Measurements from ENCODE around the gene SRD5A1. TPM values are rescaled to one million over a fixed set of nuclear protein-coding genes. Genes with fewer than 3 reads are reported as not detected.

Gene SRD5A1
- total RNA-seq, 1 experiment from 2014 or later, result 39.6 TPM

- H3K4me1 ChIP-seq (ENCODE audit: insufficient read depth, low read length), result peaks cover 34% of the 10 kb centered on the region
- H3K79me2 ChIP-seq (ENCODE audit: low read length), result no peaks in the 10 kb centered on the region
- TF ChIP-seq EZH2 (IDR thresholded peaks at IDR 0.05; ENCODE audit: low read length, unreplicated experiment) (no peak), EZH2phosphoT487 (IDR thresholded peaks at IDR 0.05; ENCODE audit: borderline replicate concordance, low read length) (no peak), CTCF (conservative IDR thresholded peaks at IDR 0.05; ENCODE audit: low read depth, low read length) (no peak)
- no TSS peak for BruUV-seq (replicated peaks)
- peaks cover 18% of the 10 kb centered on the region for H3K27me3 ChIP-seq (ENCODE audit: low read length)
- no peaks in the 10 kb centered on the region for H3F3A ChIP-seq (ENCODE audit: low read length, unreplicated experiment)
- intact Hi-C loops (cut with micrococcal nuclease), result no loop called here
- H4K20me1 ChIP-seq (ENCODE audit: low read length), result no peaks in the 10 kb centered on the region
- peak overlapping the region; percentile 35 for H3K4me2 ChIP-seq (ENCODE audit: low read length)
- POLR2A ChIA-PET (ENCODE audit: unreplicated experiment), result no interaction called here
- no peak overlapping the region for H3K4me3 ChIP-seq (ENCODE audit: low read length)
- H3K27ac ChIP-seq (ENCODE audit: low read length), result no peak overlapping the region
- no peaks in the 10 kb centered on the region for H3K9me3 ChIP-seq (ENCODE audit: low read length)
- ATAC-seq (no peak), DNase-seq (peak; percentile 56)
- H2AFZ ChIP-seq (ENCODE audit: low read length), result peak overlapping the region; percentile 27
- CTCF ChIA-PET, result no interaction called here
- no peak overlapping the region for H3K9ac ChIP-seq (ENCODE audit: low read length)
- no peaks in the 10 kb centered on the region for H3K9me2 ChIP-seq (replicated peaks; ENCODE audit: low read length)
- H3K36me3 ChIP-seq (ENCODE audit: low read depth, low read length), result no peaks in the 10 kb centered on the region
These were observed 66.9 kb downstream of the SRD5A1 start for GRCh38 chr5:6700074-6700684.

GRCh38 chr5:6700685-6701355, 67.6 kb downstream of the SRD5A1 start:
- ATAC-seq (no peak), DNase-seq (no peak)
- ChIA-PET POLR2A (ENCODE audit: unreplicated experiment) (no interaction called here), CTCF (no interaction called here)
- Histone ChIP-seq H3K79me2 (ENCODE audit: low read length) (no peaks in the 10 kb centered on the region), H3F3A (ENCODE audit: low read length, unreplicated experiment) (no peaks in the 10 kb centered on the region), H3K4me1 (ENCODE audit: insufficient read depth, low read length) (peaks cover 40% of the 10 kb centered on the region), H3K9ac (ENCODE audit: low read length) (no peak overlapping the region), H3K36me3 (ENCODE audit: low read depth, low read length) (no peaks in the 10 kb centered on the region), H3K27ac (ENCODE audit: low read length) (no peak overlapping the region), H3K4me2 (ENCODE audit: low read length) (peak overlapping the region; percentile 35), H2AFZ (ENCODE audit: low read length) (peak overlapping the region; percentile 27; the same call in 1 of the 2 replicates), H3K9me2 (replicated peaks; ENCODE audit: low read length) (no peaks in the 10 kb centered on the region), H3K4me3 (ENCODE audit: low read length) (no peak overlapping the region), H3K9me3 (ENCODE audit: low read length) (no peaks in the 10 kb centered on the region), H4K20me1 (ENCODE audit: low read length) (no peaks in the 10 kb centered on the region), H3K27me3 (ENCODE audit: low read length) (peaks cover 14% of the 10 kb centered on the region; the same call in 1 of the 2 replicates)
- no TSS peak for BruUV-seq (replicated peaks)
- intact Hi-C loops (cut with micrococcal nuclease), result no loop called here
- TF ChIP-seq EZH2 (IDR thresholded peaks at IDR 0.05; ENCODE audit: low read length, unreplicated experiment), result no peak
- TF ChIP-seq EZH2phosphoT487 (IDR thresholded peaks at IDR 0.05; ENCODE audit: borderline replicate concordance, low read length), result no peak
- TF ChIP-seq CTCF (conservative IDR thresholded peaks at IDR 0.05; ENCODE audit: low read depth, low read length), result no peak

GRCh38 chr5:6701491-6701890, 68.3 kb downstream of the SRD5A1 start:
- Histone ChIP-seq H3K4me2 (ENCODE audit: low read length) (peak overlapping the region; percentile 35), H3K79me2 (ENCODE audit: low read length) (no peaks in the 10 kb centered on the region), H3F3A (ENCODE audit: low read length, unreplicated experiment) (no peaks in the 10 kb centered on the region), H3K27ac (ENCODE audit: low read length) (no peak overlapping the region), H4K20me1 (ENCODE audit: low read length) (no peaks in the 10 kb centered on the region), H3K9me3 (ENCODE audit: low read length) (no peaks in the 10 kb centered on the region), H3K9me2 (replicated peaks; ENCODE audit: low read length) (no peaks in the 10 kb centered on the region), H3K27me3 (ENCODE audit: low read length) (peaks cover 12% of the 10 kb centered on the region; the same call in 1 of the 2 replicates), H3K36me3 (ENCODE audit: low read depth, low read length) (no peaks in the 10 kb centered on the region), H3K9ac (ENCODE audit: low read length) (no peak overlapping the region), H3K4me3 (ENCODE audit: low read length) (no peak overlapping the region), H3K4me1 (ENCODE audit: insufficient read depth, low read length) (peaks cover 43% of the 10 kb centered on the region), H2AFZ (ENCODE audit: low read length) (peak overlapping the region; percentile 27)
- CTCF ChIA-PET, result no interaction called here
- BruUV-seq (replicated peaks), result no TSS peak
- TF ChIP-seq EZH2phosphoT487 (IDR thresholded peaks at IDR 0.05; ENCODE audit: borderline replicate concordance, low read length) (no peak), CTCF (conservative IDR thresholded peaks at IDR 0.05; ENCODE audit: low read depth, low read length) (no peak), EZH2 (IDR thresholded peaks at IDR 0.05; ENCODE audit: low read length, unreplicated experiment) (no peak)
- ATAC-seq (no peak), DNase-seq (peak; percentile 54)
- intact Hi-C loops (cut with micrococcal nuclease), result no loop called here
- POLR2A ChIA-PET (ENCODE audit: unreplicated experiment), result no interaction called here
